Breast epithelium (tissue), 3 donors: ENCODE measurements around the gene PIGK.

Source experiments
- CTCF ChIP-seq, 3 donors: fragments of 450-650 bp; IDR thresholded peaks; one replicate each; pipeline ENCODE4 v1.5.1; 2016 to 2017; ENCODE audit warnings: antibody characterized with exemption in 3 of 3, mild to moderate bottlenecking in 3 of 3, moderate library complexity in 3 of 3
- POLR2A ChIP-seq: fragments of 450-650 bp; IDR thresholded peaks from one replicate; pipeline ENCODE4 v1.6.1; 2016; ENCODE audit warnings: antibody characterized with exemption, mild to moderate bottlenecking, moderate library complexity

GRCh38 chr1:77200293-77200692, 18.9 kb downstream of the PIGK start:
- TF ChIP-seq CTCF (IDR thresholded peaks at IDR 0.05) (no peak), POLR2A (no peak)
